ENCODE results near the gene S100A16. TPM values are rescaled to one million over a fixed set of nuclear protein-coding genes. Genes with fewer than 3 reads are reported as not detected.
"Not testable (repeated sequence)": the region's sequence is repeated elsewhere in the genome, so short reads cannot be mapped to it uniquely, and the experiment has no call there.

Gene S100A16
- total RNA-seq, 1 donor from 2014 or later, result 502 TPM

DNA sequence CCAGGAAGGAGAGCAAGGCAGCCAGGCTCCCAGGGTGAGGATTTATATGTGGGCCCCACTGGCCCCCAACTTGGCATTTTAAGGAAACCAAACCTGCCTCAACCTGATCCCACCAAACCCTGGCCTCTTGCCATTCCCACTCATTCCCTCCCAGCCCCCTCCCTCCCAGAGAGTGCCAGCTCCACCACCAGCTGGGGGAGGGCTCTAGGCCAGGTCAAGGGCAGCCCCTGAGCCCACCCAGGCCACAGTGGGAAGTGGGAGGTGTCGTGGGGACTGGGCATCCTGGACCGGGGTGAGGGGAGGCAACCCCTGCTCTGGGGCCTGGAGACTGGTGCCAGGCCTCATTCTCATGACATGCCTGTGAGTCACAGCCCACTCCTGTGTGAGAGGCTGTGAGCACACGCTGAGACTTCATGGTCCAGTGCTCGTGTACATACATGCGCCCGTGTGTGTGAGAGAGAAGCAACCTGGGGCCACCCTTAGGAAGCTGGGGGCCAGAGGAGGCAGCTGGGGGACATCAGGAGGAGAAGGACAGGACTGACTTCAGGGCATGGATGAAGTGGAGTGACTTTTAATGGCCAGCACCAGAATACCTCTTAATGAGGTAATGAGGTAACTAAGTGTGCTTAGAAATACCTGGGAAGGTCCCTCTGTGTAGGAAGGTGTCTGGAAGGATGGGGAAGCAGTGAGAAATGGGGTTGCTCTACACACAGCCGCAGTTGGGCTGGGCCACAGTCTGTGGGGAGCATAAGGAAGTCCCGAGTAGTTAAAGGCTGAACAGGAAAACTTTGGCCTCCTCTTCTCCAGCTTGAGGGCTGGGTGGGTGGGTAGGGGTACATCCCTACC is 47.2 kb downstream of the S100A16 start, which contains the start of gene S100A2:
TSS of gene S100A2 (minus strand) at position 316 of the 846 bp plus-strand sequence. CDS start 1,967 bp downstream, outside the sequence.
- DNase-seq (ENCODE audit: low read depth in 2 of 2), result peak; percentile 64 to 90

DNA sequence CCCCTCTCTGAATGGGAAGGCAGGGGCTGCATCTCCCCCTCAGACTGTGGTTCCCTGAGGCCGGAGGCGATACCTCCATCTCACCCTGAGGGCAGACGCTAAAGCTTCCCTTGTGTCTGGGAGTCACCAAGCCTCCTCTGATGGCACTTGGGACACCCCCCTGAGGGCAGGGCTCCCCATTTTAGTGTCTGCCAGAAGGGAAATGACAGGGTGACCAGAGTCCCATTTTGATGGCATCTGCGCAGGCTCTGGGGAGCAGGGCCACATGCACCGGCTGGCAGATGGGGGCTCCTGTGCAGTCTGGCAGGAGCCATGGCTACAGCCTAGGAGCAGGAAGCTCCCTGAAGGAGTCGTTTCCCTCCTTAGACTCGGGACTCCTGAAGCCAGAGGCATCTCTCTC is 48.9 kb downstream of the S100A16 start:
- DNase-seq (ENCODE audit: low read depth in 2 of 2), result no peak

DNA sequence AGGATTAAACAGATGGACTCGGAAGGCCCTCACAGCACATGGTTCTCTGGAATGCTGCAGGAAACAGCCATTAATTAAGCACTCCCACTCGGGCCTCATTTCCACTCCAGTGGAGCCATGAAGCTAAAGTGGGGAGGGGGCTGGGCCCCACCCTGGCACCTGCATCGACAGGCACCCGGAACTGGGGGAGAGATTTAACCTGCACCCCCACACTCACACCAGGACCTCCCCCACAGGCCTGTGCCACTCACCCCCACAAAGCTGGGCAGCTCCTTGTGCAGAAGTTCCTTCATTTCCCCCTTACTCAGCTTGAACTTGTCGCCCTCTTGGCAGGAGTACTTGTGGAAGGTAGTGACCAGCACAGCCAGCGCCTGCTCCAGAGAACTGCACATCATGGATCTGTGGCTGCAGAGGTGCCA is 49.4 kb downstream of the S100A16 start:
- DNase-seq (ENCODE audit: low read depth in 2 of 2), result no peak

DNA sequence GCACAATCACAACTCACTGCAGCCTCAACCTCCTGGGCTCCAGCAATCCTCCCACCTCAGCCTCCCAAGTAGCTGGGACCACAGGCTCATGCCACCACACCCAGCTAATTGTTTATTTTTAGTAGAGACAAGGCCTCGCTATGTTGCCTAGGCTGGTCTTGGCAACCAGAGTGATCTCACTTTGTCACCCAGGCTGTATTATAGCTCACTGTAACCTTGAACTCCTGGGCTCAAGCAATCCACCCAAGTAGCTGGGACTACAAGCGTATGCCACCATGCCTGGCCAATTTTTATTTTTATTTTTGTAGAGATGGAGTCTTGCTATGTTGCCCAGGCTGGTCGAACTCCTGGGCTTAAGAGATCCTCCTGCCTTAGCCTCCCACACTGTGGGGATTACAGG is 50.9 kb downstream of the S100A16 start:
- DNase-seq (ENCODE audit: low read depth in 2 of 2), result not testable (repeated sequence)

DNA sequence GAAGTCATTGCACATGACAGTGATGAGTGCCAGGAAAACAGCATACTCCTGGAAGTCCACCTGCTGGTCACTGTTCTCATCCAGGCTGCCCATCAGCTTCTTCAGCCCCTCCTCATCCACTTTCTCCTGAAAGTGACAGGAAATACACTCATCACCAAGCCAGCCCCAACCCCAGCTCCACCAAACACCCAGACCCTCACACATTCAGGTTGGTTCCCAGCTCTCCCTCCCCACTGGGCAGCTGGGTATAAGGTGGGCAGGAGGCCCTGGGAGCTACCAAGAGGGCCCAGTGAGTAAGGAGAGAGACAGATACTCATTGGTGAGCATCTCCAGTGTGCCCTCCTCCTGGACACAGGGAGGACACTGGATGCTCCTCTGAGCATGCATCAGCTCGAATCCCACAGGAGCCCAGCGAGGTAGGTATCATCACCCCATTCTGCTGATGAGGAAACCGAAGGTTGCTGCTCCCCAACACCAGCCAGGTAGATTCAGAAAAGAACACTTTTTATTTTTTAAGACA is 51.4 kb downstream of the S100A16 start:
- no peak for DNase-seq (ENCODE audit: low read depth in 2 of 2)

DNA sequence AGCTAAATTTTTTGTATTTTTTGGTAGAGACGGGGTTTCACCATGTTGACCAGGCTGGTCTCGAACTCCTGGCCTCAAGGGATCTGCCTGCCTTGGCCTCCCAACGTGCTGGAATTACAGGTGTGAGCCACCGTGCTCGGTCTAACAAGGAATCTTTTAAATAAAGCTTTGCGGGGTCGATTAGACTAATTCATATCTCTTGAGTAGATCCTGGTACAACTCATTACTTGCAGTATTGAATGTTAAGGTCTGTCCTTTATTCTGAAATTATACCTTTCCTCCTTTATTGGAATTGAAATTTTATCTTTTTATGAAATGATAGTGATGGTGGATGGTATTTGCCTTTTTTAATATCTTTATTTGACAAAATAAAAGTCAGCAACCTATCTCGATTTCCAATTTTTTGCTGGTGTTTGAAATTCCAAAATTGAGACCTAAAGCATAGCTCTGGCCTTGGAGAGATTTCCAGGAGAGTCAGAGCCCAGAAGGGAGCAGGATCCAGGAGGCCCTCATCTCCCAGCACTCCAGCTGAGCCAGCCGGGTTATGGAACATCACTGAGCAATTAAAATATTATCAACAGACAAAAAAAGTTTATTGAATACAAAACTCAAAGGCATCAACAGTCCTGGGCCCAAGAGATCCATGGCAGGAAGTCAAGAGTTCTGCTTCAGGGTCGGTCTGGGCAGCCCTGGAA is 52.0 kb downstream of the S100A16 start:
- no peak for DNase-seq (ENCODE audit: low read depth in 2 of 2)

DNA sequence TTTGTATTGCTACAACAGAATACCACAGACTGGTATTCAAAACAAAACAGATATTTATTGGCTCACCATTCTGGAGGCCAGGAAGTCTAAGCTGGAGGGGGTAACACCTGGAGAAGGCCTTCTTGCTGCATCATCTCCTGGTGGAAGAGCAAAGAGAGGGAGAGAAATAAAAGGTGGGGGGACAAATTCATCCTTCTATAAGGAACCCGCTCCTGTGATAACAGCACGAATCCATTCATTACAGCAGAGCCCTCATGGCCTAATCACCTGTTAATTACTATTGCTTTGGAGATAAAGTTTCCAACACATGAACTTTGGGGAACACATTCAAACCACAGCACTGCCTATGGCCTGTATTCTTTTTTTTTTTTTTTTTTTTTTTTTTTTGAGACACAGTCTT is 52.7 kb downstream of the S100A16 start:
- DNase-seq (ENCODE audit: low read depth in 2 of 2), result no peak

DNA sequence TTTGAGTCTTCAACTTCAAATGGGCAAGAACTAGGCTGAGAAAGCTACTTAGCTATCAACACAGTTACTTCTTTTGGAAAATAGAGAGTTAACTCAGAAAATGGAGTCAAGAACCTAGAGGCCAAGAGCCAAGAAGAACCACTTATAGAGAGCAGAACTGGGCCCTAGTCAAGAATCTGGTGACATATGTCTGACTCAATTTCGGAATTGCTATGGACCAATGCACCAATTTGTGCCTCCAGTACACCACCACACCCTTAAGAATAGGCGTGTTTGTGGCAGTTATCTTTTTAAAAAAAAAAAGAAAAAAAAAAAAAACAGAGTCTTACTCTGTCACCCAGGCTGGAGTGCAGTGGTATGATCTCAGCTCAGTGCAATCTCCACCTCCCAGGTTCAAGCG is 55.1 kb downstream of the S100A16 start:
- DNase-seq (ENCODE audit: low read depth in 2 of 2), result no peak

Other genes with a start within 250 kb of the S100A16 start
- gene S100A12, start 237.5 kb downstream of the S100A16 start, total RNA-seq, result not detected in 2 replicates
- not detected in 2 replicates for gene S100A8, start 222.1 kb downstream of the S100A16 start, total RNA-seq
- not detected in 2 replicates for gene S100A7A, start 196.6 kb downstream of the S100A16 start, total RNA-seq
- not detected in 2 replicates for gene S100A7, start 152.5 kb downstream of the S100A16 start, total RNA-seq
- 524 and 1,217 TPM in 2 replicates for gene S100A6, start 77.1 kb downstream of the S100A16 start, total RNA-seq
- not detected in 2 replicates for gene S100A5, start 72.2 kb downstream of the S100A16 start, total RNA-seq
- gene S100A4, start 67.3 kb downstream of the S100A16 start, total RNA-seq, result 0.60 and 5.4 TPM in 2 replicates
- 0.20 and 2.8 TPM in 2 replicates for gene S100A3, start 63.9 kb downstream of the S100A16 start, total RNA-seq
- 0.79 and 1.7 TPM in 2 replicates for gene S100A2, start 47.3 kb downstream of the S100A16 start, total RNA-seq
- 0.20 TPM in 1 of 2 replicates, not detected in the other for gene S100A14, start 3.2 kb upstream of the S100A16 start, total RNA-seq
- 89.7 and 138 TPM in 2 replicates for gene S100A13, start 14.4 kb upstream of the S100A16 start, total RNA-seq
- not detected in 2 replicates for gene S100A1, start 15.3 kb upstream of the S100A16 start, total RNA-seq
- 15.5 and 21.0 TPM in 2 replicates for gene CHTOP, start 20.9 kb upstream of the S100A16 start, total RNA-seq
- gene SNAPIN, start 45.6 kb upstream of the S100A16 start, total RNA-seq, result 48.8 and 52.0 TPM in 2 replicates
- gene ILF2, start 57.9 kb upstream of the S100A16 start, total RNA-seq, result 165 and 177 TPM in 2 replicates
- 5.9 and 17.3 TPM in 2 replicates for gene NPR1, start 65.6 kb upstream of the S100A16 start, total RNA-seq
- 12.2 and 20.6 TPM in 2 replicates for gene INTS3, start 114.9 kb upstream of the S100A16 start, total RNA-seq
- gene SLC27A3, start 162.3 kb upstream of the S100A16 start, total RNA-seq, result 16.3 and 35.3 TPM in 2 replicates

Data from lung microvascular endothelial cell (primary cell).